SK-N-MC (cell line): ENCODE results near the gene AGRP.

ENCODE experiments used
- EZH2 ChIP-seq: fragments of 200-600 bp; sonication (generic); IDR thresholded peaks from one replicate; pipeline ENCODE4 v1.6.1; 2017; ENCODE audit warnings: antibody characterized with exemption
- POLR2AphosphoS5 ChIP-seq: IDR thresholded peaks from 2 replicates; pipeline ENCODE4 v1.6.1; 2012; ENCODE audit warnings: mild to moderate bottlenecking, low read depth, low read length, borderline replicate concordance

DNA sequence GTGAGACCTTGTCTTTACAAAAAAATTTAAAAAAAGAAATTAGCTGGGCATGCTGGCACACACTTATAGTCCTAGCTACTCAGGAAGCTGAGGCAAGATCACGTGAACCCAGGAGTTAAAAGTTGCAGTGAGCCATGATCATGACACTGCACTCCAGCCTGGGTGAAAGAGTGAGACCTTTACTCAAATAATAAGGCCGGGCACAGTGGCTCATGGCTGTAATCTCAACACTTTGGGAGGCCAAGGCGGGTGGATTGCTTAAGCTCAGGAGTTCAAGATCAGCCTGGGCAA is 33.8 kb upstream of the AGRP start:
- TF ChIP-seq EZH2 = no peak
- no peak for TF ChIP-seq POLR2AphosphoS5
